HG02852 (cell line): ENCODE results near the gene VGF.

Experiments used
- ATAC-seq: cut with Tn5 transposase; IDR thresholded peaks from one replicate; pipeline ENCODE4 v1.9.1; 2021; ENCODE audit warnings: mild to moderate bottlenecking, moderate library complexity; ENCODE audit not compliant: unreplicated experiment

Gene VGF

DNA sequence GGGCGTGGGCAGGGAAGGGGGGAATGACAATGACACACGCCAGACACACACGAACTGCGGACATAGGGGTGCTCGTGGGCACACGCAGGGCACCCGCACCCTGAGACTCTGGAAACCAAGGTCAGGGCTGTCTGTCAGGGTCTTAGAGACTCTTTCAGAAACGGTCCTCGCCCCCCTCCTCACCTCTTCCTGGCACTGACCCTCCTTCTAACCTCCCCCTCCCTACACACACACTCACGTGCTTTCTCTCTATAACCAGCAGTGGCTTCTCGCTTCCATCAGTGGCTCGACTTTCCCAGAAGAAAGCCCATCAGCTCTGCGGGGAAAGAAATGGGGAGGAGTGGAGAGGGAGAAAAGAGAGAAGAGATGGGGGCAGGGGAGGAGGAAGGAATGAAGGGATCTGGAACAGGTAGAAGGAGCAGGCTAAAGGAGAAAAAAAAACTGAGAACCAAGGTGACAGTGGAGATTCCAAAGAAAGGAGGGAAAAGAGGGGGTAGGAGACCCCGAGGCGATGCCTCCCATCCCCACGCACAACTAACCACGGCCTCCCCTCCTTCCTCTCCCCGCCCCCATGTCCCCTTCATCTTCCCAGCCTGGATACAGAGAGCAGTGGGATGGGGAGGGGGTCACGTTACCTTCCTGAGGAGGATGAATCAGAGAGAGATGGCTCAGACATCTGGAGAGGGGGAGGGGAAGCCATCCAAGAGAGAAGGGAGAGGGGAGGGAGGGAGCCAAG lies 1.7 kb upstream of the VGF start:
- no peak for ATAC-seq

DNA sequence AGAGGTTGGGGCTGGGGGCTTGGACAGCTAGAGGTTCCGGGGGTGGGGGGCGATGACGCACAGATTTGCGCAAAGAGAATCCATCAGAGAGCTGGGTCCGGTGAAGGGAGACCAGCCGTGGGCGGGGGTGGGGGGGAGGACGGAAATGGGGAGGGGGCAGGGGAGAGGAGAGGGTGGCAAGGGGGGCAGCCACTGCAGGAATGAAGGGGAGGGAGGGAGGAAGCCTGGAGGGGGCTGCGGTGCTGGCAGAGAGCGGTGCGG lies 1.2 kb upstream of the VGF start:
- ATAC-seq, result no peak

DNA sequence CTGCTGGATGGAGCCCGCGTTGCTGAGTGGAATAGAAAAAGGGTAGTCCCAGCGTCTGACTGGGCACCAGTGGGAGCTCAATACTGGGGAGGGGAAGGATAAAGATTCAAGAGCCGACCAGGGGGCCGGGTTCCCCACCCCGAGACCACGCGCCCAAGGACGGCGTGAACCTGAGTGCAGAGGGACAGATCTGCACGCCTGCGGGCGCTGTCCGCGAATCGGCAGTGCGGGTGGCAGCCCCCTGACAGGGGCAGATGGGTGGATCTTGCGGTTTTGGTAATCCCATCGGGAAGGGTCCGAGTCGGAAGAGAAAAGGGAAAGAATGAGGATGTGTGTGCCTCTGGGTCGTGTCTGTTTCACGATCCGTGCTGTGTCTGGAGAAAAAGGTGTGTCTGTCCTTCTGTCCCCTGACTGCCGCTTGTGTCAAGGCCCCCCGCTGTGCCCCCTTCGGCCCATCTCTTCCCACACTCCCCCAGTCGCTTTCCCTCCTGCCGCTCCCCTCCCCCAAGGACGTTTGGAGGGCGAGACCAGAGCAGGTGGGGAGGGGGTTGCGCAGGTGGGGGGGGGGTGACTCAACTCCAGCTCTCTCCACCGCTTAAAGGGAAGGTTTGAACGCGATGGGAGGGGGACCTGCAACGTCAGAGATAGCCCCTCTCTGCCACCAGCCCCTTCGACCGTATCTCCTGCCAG lies 734 bp upstream of the VGF start:
- ATAC-seq, result no peak

DNA sequence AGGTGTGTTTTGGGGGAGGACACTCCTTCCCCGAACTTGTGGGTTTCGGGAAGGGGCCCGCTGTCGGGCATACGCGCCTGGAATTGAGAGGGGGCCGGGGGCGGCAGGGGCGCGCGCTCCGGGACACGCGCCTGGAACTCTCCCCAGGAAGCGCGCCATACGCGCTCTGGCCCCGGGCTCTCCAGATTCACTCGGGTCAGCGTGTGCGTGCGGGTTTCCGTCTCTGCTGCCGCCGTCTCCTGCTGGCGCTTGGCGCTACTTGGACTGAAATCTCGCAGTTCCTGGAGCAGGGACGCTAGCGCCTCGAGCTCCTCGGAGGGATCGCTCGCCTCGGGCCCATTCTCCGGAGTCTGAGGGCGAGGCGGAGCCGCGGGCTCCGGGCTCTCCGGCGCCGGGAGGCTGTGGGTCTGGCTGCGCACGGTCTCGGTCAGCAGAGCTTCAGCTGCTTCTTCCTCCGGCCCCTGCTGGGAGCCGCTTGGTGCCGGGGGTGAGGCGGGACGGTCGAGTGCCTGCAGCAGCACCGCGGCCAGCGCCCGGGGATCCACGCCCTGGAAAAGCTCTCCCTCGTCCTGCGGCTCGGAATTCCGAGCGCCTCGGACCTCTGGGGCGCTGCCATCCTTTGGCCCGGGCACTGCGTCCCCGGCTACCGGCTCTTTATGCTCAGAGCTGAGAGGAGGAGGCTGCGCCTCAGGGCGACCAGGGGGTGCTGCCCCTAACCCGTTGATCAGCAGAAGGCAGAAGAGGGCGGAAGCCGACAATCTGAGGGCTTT lies 1.1 kb downstream of the VGF start:
- no peak for ATAC-seq

DNA sequence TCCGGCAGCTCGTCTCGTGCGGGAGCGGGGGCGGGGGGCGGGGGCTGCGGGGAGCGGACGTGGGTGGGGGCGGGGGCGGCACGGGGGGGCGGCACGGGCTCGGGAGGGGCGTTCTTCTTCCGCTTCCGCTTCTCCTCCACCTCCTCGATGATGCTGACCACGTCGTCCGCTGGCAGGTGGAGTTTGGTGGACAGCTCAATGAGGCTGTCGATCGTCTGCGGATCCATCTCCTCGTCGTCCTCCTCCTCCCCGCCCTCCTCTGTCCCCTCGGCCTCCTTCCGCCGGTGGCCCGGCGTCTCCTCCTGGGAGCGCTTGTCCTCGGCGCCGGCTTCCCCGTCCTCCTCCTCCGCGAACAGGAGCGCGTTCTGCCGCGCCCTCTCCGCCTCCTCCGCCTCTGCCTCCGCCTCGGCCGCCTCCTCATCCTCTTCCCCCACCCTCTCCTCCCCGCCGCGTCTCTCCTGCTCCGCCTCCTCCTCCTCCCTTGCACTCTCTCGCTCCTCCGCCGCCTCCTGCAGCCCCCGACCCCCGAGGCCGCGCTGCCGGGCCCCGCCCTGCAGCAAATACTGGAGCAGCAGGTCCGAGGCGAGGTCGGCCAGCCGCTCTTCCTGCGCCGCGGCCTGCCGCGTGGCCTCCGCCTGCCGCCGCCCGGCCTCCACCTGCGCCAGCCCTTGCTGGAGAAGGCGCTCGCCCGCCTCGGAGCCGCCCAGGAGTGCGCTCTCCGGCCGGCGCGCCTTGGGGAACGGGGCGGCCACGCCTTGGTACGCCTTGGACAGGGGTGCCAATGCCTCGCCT lies 1.9 kb downstream of the VGF start:
- ATAC-seq, result no peak

DNA sequence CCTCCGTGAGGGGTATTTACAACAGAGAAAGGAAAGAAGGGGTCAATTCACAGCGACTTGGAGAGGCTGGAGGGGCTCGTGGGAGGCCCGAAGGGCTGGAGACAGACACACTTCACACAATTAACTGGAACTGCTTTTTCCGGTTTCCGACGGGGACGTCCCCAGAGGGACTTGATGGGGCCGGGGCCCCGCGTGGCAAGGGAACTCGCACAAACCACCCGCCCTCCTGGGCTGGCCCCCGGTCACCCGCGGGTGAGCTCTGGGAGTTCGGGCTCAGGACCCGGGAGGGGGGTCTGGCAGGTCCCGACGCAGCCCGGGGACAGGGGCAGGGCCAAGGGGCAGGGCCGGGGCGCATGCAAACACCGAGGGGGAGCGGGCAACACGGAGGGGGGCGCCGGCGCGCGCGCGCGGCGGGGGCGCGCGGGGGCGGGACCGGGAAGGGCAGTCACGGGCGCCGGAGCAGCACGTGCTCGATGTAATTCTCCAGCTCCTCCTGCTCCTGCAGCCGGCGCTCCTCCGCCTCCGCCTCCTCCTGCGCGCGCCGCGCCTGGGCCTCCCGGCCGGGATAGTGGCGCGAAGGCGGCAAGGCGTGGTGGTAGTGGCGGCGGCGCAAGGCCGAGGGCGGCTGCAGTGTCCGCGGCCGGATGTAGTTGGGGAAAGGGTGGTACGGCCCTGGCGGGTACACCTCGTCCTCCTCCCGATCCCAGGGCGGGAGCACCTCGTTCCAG lies 2.7 kb downstream of the VGF start:
- no peak for ATAC-seq

DNA sequence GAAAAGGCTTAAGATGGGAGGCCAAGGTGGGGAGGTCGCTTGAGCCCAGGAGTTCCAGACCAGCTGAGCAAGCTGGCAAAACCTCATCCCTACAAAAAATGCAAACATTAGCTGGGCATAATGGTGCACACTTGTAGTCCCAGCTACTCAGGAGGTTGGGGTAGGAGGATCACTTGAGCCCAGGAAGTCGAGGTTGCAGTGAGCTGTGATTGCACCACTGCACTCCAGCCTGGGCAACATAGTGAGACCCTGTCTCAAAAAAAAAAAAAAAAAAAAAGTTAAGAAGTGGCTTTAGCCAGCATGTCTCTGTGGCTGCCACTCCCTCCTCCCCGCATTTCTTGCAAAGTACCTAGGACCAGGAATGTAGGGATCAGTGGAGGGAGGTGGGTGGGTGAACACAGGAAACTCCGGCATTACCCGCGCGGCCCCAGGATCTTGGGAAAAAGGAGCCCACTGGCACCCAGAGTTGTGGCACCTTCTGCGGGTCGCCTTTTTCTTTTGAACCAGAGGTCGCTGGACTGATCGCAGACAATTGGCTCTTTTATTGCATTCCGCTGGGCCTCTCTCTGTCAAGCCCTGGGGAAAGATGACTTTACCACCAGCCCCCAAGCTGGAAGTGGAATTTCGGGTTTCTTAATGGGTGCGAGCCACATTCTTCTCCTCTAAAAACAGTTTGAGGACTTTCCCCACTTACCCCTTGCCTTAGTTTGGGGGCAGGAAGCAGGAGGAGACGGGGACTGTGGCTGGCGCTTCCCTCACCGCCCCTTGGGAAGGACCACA lies 3.5 kb downstream of the VGF start:
- ATAC-seq, result no peak

DNA sequence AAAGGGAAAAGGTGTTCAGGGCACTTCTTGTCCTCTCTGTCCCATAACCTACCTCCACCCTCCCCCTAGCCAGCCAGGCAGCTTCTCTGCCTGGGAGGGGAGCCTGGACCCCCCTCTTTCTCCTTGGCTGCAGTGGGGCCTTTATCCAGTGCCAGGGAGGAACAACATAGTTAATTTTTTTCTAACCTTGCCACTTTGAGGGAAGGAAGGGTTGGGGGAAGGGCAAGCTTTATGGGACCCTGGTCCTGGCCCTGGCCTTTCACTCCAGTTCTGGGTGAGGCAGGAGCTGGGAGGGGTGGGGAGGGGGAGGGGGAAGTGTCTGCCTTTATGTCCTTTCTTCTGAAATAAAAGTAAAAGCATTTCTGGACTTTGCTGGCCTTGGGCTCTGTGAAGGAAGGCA lies 4.5 kb downstream of the VGF start:
- ATAC-seq, result no peak

DNA sequence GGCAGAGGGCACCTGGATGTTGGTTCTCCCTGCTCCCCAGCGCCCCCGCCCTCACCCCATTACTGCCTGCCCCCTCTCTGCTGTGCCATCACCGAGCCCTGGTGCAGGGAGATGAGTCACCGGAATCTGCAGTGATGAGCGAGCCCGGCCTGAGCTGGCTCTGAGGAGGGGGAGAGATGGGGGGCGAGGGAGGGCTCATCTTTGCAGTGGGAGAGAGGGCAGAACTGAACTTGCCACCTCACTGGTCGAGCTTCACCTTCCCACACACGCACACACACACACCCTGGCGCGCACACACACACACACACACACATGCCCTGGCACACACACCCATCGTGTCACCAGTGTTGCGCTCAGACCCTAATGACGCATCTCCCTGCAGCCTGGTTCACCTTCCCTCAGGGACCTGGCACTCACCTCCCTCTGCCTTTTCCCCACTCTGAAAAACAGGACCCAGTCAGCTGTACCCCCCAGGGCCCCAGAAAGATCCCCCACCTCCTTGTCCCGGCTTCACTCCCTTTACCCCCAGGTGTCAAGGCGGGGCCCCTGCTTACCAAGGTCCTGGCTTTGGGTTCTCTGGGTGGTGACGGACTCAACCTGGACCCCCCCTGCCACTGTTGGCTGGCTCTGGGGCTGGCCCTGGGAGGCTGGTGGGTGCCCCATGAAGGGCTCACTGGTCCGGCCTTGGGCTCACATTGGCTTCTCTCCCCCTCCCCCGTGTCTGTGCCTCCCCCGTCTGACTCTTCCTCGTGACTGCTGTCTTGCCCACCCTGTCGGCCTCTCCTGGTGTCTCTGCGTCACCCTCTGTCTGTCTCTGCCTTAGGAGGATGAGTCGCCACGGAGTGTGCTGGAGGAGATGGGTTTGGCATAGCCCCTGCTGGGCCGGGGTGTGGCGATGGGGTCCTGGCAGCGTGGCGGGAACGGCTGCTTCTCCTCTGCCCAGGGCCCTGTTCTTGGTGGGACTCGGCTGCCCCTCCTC lies 5.4 kb downstream of the VGF start:
- no peak for ATAC-seq

DNA sequence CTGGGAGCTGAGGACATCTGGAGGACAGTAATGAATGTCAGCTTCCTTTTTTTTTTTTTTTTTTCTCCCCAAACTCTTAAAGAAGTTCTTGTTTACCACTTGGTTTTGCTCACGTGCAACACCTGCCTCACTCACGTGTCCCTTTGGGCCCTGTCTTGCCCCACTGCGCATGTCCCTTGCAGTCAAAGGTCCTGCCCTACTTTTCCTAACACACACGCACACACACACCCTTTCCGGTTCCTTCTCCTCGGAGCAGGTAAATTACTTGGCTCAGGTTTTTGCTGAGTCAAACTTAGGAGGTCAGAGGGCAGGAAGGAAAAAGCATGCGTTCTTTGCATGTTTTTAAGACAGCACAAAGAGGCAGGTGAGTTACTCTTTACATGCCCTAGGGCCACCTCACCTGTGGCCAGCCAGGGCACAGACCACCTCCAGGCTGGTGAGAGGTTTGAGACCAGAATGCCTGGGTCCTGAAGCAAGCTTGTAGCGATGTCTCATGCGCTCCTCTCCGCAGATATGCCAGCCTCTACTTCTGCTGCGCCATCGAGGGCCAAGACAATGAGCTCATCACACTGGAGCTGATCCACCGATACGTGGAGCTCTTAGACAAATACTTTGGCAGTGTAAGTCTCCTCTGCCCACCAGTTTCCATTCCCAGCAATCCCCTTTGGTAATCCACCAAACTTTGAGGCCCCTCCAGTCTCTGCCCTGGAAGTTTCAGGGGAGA lies 8.3 kb downstream of the VGF start:
- no peak for ATAC-seq

DNA sequence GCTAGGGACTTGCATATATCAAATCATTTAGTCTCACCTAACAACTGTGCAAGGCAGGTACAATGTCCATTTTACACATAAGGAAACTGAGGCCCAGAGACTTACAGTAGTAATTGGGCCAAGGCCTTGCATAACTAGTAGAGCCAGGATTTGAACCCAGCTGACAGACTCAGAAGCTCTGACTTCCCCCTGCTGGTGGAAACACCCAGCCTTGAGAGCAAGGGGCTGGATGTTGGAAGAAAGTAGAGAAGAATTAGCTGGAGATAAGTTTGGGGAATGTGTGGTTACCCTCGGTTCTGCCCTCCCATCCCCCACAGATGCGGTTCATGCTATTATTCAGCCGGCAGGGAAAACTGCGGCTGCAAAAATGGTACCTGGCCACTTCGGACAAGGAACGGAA lies 9.1 kb downstream of the VGF start:
- ATAC-seq, result no peak

DNA sequence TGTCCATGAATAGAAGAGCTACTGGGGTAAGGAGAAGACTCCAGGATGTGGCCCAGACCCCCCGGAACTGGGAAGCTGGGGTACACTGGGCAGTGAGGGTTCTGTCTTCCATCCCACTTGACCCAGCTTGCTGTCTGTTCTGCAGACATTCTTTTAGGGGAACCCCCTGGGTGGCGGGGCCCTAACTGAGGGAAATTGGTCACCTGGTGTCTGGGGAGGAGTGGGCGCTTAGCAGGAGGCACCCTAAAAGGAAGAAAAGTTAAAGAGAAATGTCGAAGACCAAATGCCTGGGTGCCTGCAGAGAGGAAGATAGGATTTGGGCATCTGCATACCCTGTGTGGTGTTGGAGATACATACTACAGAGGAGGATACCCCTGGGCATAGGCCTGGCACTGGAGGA lies 10.1 kb downstream of the VGF start:
- no peak for ATAC-seq

DNA sequence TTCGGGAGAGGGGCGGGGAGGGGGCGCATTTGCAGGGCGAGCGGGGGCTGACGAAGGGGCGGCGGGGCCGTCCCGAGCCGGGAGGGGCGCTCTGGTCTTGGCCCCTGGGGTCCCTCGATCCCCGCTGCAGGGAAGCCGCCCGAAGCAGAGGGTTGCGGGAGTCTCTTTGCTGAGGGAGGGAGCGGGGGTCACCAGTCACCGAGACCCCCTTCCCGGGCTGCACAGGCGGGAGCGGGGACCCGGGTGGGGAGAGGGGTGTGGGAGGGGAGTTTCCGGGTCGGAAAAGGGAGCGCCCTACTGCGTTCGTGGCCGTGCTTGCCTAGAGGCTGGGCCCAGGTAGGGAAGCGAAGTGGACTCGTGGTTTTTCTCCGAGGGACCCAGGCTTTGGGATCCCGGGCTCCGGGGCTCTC lies 10.7 kb downstream of the VGF start:
- ATAC-seq, result peak; percentile 32

DNA sequence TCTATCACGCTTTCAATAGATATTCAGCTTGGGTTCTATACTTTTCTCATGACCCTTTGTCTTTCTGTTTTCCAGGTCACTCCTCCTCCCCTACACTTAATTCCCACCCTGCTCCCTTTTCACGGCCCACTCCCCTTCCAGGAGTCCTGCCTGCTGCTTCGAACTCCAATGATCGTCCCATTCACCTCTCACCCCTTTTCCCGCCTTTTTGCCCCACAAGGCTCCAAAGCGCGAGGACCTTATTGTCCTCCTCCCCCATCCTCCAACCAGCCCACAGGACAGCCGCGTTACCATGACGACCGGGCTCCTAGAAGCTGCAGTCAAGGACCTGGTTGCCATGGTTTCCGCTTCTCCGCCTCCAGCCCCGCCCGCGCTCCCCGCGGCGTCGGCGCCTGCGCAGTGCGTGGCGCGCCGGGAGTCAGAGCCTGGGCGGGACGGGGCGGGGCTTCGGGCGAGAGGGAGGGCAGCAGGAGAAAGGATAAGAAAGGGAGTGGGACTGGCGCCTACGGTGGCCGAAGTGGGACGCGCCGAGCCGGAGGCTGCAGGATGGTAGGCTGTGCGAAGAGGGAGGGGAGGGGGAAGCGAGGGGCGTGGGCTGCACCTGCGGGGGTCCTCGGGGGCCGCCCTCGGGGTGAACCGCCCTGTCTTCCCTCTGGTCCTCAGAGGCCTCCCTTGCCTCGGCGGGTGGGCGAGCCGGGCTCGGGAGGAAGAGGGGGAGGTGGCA lies 11.2 kb downstream of the VGF start, which contains the start of gene AP1S1:
Gene AP1S1, plus strand, starts transcription at position 508 of the 724 bp plus-strand sequence. Its CDS starts 39 bp downstream, at position 547.
- ATAC-seq, result peak; percentile 73

DNA sequence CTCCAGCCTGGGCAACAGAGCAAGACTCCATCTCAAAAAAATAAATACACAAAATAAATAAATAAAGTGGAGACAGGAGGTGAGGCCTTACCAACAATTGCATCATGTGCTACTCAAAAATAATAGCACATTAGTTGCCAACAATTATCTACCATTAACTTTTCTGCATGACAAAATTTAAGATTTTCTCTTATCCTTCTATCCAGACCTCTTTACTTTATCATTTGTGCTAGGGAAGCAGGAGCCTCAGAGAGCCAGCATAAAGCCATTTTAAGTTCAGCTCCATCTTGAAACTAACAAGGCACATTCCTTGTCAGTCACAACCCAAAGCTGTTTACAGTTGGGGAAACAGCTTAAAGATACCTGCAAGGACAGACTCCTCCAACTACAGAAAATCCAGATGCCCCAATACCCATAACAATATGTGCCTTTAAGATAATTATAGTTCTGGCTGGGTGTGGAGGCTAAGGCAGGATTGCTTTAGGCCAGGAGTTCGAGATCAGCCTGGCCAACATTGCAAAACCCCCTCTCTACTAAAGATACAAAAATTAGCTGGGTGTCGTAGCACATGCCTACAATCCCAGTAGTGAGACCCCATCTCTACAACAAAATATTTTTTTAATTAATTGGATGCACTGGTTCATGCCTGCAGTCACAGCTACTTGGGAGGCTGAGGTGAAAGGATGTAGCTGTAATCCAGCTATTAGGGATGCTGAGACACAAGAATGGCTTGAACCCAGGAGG lies 13.3 kb downstream of the VGF start:
- ATAC-seq, result no peak

DNA sequence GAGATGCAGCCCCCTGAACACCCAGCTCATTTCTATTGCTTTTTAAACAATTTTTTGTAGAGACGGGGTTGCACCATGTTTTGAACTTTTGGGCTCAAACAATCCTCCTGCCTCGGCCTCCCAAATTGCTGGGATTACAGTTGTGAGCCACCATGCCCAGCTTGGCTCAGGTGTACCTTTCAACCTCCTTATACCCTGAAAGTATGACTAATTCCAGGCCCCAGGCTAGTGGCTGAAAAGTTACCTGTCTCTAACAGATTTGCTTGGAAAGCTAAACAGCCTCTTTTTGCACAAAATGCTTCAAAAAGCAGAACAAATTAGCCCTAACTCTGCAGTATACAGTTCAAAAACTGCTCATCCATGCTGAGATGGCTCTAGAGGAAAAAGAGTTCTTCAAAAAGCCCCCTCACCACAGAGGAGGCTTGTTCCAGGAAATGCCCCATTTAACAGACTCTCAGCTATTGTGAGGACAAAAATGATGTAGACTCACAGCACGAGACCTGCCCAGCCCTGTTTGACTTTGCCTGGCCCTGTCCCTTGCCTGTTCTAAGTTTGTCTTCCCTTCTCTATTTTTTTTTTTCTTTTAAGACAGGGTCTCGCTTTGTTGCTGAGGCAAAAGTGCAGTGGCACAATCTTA lies 24.5 kb downstream of the VGF start:
- ATAC-seq, result no peak
